GM18951 (cell line): ENCODE data around the gene BSND.

Experiments used
- POLR2A ChIP-seq: IDR thresholded peaks from 4 replicates; pipeline ENCODE4 v1.6.1; 2011; ENCODE audit warnings: mild to moderate bottlenecking; ENCODE audit not compliant: insufficient read length, insufficient read depth; ENCODE audit errors: extremely low read depth
- in situ Hi-C: fragments of 300-500 bp; cut with MboI; formaldehyde crosslinking; loops from one replicate; pipeline ENCODE4 v1.12.0; 2022; ENCODE audit warnings: low sequenced_read_pairs, mixed read lengths, inconsistent platforms; ENCODE audit not compliant: unreplicated experiment

The BSND gene

DNA sequence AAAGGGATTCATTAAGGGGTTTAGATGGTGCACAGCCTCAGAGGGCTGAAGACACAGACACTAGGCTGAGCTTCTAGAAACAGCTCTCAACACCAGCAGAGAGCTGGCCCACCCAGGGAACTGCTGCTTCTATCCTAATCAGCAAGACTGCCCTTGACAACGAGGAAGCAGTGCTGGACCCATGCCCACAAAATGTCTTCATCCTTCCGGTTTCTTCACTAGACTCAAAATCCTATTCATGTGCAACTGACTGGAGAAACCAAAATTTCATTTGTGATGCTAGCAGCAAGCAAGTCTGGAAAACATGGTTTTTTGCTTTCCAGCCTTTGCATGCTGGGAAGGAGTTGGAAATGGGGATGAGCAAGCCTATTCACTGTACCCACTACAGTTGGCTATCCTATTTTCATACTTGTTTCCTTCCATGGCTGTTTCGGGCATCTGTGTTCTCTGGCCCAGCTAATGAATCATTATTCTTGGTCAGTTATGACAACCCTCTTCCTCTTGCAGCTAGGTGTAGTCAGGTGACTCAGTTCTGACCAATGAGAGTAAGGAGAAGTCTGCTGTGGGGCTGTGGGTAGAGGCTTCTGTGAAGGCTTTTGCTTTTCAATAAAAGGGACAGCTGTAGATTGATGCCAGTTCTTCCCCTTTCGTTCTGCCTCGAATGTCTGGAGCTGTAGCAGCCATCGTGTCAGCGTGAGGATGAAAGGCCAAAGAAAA lies 33.0 kb upstream of the BSND start:
- in situ Hi-C loops = no loop called here

DNA sequence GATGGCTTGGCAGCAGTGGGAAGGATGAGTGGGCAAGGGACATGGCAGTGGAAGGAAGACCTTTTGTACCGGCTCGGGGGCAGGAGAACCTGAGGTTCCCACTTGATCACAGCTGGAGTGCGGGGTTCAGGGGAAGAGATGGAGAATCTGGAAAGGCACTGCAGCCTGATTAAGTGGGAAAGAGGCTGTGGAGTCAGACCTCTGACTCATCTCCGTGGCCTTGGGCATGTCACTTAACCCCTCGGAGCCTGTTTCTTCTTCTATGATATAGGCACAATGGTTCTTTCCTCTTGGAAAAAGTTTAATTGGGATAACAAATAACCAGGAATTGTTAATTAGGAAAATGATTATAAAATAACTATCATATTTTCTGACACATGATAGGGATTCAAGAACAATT lies 31.4 kb upstream of the BSND start:
- in situ Hi-C loops = no loop called here
- TF ChIP-seq POLR2A = no peak

More for the DNA sequence above, 33.0 kb upstream of the BSND start:
- no peak for TF ChIP-seq POLR2A

DNA sequence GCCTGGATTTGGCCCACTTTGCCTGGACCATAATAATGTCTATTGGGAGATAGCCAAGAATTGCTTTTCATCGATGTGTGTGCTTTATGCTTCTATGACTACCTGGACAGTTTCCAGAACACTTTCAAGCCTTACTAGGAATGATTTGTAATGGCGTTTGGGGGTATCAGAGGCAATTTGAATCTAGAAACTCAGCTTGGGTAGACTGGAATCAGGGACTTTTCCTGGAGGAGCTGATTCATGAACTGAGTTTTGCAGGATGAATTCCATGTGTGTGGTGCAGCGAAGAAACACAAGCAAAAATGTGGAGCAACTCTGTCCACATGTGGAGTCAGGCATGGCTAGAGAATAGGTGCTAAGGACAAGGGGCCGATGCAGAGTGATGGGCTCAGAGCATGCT lies 30.2 kb upstream of the BSND start:
- in situ Hi-C loops = no loop called here
- no peak for TF ChIP-seq POLR2A

DNA sequence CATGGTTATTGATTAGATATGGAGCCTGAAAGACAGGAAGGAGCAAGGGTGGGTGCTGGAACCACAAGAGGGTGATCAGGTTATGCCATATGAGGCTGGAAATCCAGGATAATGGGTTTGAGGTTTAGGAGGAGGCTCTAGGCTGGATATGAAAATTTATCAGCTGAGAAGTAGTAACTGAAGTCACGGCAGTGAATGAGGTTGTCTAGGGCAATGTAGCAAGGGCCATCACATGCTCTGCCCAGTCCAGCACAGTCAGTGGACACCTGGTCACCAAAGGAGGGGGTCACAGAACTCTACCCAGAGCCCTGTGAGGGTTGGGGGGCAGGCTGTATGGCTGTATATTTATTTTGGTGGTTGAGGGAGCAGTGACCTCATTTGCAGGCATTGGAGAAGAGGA lies 28.9 kb upstream of the BSND start:
- in situ Hi-C loops = no loop called here
- TF ChIP-seq POLR2A = no peak

DNA sequence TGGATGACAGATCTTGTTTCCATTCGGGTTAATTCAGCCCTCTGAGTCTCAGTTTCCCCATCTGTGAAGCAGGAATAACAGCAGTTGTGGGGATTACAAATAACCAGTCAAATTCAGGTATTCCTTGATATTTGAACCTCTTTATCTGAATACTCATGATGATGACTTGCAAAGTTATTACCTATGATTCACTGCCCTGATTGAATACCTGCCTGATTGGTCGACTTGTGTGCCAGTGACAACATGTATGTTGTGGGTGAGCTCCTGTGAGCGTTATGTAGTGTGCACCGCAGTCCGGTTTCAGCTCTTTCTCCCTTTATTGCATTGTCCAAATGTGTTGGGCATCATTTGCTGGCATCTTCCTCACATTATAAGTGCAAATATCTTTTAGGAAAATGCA lies 27.8 kb upstream of the BSND start:
- TF ChIP-seq POLR2A = no peak
- in situ Hi-C loops = no loop called here

DNA sequence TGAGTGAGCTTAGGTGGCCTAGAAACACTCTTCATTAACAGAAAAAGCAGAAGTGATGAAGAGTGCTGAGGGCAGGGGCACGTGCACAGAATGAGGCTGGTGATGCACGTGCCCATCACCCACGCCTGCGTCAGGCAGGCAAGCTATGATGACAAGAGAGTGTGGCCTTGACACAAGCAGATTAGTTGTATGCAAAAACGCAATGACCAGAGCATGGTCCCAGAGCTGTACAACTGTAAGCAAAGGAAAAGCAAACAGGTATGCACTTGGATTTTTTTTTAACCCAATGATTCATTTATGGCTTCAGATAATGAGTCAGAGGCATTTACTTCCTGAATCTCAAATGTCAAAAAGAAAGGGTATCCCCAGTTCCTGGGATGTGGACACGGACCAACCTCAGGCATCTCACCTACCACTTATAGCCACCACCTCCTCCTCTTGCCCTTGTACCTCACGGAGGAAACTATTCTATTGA lies 27.4 kb upstream of the BSND start:
- no peak for TF ChIP-seq POLR2A
- in situ Hi-C loops = no loop called here

DNA sequence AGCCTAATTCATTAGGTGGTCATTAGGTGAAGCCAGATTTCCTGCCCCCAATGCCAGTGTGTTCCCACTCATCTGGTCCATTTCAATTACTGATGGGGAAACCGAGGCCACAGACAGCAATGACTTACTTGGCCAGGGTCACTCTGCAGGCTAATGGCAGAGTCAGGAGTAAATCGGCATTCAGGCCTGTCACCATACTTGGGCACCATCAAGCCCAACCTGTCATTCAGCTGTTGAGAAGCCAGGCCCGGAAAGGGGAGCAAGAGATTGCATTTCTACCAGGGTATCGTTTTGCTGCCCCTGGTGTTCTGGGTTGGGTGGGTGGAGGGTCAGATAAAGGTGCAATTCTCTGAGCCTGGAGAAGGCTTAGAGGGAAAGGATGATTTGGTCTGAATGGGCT lies 26.3 kb upstream of the BSND start:
- in situ Hi-C loops = no loop called here
- no peak for TF ChIP-seq POLR2A

DNA sequence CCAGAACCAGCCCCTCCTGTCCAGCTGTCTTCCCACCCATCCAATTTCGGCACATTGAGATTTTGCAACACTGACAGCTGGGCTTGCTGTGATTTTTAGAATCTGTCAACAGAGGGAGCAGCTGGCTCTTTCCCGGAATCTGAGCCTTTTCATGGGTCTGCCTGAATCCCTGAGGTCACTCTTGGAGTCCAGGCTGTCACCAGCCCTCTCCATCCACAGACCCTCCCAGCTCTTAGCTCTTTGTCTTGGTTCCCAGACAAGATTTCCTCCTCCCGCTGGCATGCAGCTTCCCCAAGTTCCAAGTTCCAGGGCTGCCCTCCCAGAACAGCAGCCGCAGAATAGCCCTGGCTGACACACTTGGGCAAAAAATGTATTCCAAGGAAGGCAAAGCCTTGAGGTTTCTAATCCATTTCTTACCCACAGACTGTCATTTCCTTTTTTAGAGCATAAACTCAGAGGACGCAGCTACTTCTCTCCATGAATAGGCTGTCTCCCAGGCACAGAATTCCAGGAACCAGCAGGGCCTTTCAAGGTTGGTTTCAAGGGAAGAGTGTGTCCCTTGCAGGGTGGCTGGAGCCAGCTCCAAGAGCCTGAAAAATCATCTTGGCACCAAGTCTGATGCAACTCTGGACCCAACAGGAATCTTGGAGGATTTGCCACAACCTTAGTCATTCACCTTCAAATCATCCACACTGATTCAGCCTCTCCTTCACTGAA lies 25.4 kb upstream of the BSND start:
- in situ Hi-C loops = no loop called here

DNA sequence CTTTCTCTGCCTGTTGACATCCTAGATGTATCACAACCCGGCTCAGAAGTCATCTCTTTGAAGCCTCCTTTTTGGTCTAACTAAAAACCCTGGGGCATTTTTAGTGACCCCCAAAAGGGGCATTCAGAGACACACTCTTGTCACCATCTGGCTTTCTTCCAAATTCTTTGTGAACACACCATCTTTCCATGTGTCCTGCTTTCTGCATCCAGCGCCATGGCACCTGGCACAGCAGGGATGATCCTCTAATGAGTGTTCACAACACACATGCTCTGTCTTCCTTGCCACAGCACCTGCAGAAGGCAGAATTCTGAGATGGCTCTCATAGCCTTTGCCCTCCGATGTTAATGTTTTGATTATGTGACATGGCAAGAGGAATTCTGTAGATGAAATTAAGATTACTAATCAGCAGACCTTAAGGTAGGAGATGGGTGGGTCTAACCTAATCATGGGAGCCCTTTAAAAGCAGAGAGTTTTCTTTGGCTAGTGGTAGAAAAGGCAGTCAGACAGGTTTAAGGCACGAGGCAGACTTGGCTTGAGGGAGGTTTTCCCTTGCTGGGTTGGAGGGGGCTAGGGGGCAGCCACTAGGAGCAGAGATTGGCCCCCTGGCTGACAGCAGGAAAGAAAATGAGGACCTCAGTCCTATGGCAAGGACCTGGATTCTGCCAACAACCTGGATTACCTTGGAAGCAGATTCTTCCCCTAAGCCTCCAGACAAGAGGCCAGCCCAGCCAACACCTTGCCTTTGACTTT lies 23.2 kb upstream of the BSND start:
- no peak for TF ChIP-seq POLR2A
- in situ Hi-C loops = no loop called here

More for the DNA sequence above, 25.4 kb upstream of the BSND start:
- no peak for TF ChIP-seq POLR2A

DNA sequence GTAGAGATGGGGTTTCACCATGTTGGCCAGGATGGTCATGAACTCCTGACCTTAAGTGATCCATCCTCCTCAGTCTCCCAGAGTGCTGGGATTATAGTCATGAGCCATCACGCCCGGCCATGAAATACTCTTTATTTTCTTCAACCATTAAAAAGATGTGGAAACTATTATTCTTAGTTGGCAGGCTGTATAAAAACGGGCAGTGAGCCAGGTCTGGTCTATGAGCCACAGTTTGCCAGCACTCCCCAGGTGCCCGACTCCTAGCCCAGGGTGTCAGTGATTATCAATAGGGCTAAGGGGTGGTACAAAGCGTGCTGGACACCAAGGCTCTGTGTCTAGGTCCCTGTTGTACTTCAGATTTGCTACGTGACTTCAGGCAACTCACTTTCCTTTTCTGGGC lies 22.0 kb upstream of the BSND start:
- TF ChIP-seq POLR2A = no peak
- in situ Hi-C loops = no loop called here

DNA sequence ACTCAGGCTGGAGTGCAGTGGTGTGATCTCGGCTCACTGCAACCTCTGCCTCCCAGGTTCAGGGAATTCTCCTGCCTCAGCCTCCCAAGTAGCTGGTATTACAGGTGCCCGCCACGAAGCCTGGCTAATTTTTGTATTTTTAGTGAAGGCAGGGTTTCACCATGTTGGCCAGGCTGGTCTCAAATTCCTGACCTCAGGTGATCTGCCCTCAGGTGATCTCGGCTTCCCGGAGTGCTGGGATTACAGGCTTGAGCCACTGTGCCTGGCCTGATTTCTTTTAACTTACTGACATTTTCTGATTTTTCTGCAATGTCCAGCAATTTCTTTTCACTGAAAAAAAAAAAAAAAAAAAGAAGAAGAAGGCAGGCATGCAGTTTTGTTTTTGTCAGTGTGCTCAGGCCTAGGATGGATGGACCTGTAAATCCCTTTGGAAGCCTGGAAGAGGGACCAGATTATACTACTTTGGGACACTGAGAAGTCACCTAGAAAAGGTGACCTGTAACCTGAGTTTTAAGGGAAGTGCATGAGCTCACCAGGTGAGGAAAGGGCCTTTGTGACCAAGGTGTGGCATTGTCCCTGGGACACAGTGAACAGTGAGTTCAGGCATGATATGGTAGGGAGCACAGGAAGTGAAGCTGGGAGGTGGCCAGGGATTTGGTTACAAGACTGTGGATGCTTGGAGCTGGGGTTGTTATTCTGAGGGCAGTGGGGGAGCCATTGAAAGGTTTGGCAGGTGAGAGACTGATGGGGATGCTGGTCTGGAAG lies 21.0 kb upstream of the BSND start:
- no peak for TF ChIP-seq POLR2A
- in situ Hi-C loops = no loop called here

DNA sequence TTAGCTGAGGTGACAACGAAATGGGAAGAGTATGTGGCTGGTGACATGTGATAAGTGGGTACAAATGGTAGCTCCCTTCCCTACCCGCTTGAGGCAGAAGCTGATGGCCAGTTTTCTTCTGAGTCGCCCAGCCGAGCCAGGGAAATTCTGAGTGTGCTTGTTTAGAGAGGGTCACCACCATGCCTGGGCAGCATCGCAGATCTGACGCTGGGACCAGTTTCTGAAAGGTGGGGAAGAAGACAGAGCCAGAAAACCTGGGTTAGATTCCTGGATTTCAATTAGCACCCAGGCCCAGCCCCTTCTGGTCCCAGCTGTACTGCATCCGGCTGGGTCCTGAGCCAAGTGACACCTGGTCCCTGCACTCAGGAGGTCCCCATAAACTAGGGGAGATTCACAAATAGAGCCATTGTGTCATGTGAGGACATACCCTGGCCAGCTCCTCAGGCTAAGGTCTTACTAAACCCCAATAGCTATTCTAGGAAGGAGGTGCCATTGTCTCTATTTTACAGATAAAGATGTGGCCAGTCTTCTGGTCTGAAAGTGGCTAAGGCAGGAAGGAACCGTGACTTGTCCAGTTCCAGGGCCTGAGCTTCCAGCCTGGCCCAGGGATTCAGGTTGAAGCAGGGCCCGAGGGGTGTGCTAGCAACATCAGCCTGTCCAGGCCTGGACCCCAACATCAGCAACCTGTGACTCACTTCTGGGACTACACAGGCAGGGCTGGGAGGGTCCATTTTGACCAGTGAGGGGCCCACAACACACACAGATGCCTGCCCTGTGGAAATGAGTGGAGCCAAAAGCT lies 20.0 kb upstream of the BSND start:
- no peak for TF ChIP-seq POLR2A
- in situ Hi-C loops = no loop called here
